Camera-type eye (tissue), 1 donor: Measurements from ENCODE around the gene EPB41. TPM values are rescaled to one million over a fixed set of nuclear protein-coding genes. Genes with fewer than 3 reads are reported as not detected.

Source experiments
- total RNA-seq: library from RNA; depleted of rRNA; stranded (reverse); fragments of >200 nt; gene quantifications from one replicate; pipeline ENCODE4 v1.2.3, GENCODE V29; 2014

The EPB41 gene
- total RNA-seq = 212 TPM

GRCh38 chr1:28914228-28915030 lies at the start of gene EPB41:
EPB41 (plus strand) TSS chr1:28914569; CDS start chr1:28987438, 72,869 bp downstream.

GRCh38 chr1:29123887-29124365 lies 209.6 kb downstream of the EPB41 start, which contains the start of gene TMEM200B:
TMEM200B (minus strand) TSS chr1:29123903; CDS start chr1:29121828, 2,075 bp downstream.

Other genes with a start within 250 kb of the EPB41 start
- gene GMEB1, start 245.8 kb upstream of the EPB41 start, total RNA-seq = 15.6 TPM
- gene YTHDF2, start 177.6 kb upstream of the EPB41 start, total RNA-seq = 79.8 TPM
- gene OPRD1, start 102.4 kb upstream of the EPB41 start, total RNA-seq = 5.2 TPM
- 8.6 TPM for gene TMEM200B, start 209.3 kb downstream of the EPB41 start, total RNA-seq